HepG2 (cell line): Measurements from ENCODE around the gene PKM. TPM values are rescaled to one million over a fixed set of nuclear protein-coding genes. Genes with fewer than 3 reads are reported as not detected.

ENCODE experiments used
- ATAC-seq: fragments of 200-7000 bp; cut with Tn5 transposase; 3 replicates; pipeline ENCODE4 v1.9.1; 2020; ENCODE audit warnings: mild to moderate bottlenecking, moderate library complexity
- BruUV-seq: library from RNA; stranded (reverse); fragments of 400-500 nt; replicated peaks from 2 replicates; lab custom pipeline; 2021; lab: Mats Ljungman, UMichigan
- CTCF ChIA-PET: fragments of 300-600 bp; formaldehyde crosslinking; extraction: SDS; loops from one replicate; lab custom pipeline; 2021; ENCODE audit warnings: low total read pairs, inconsistent platforms, low intra/inter-chr PET ratio; lab: Yijun Ruan, JAX
- POLR2A ChIA-PET: fragments of 350-600 bp; sonication (Branson Sonifier 250); formaldehyde crosslinking; loops from one replicate; lab custom pipeline; 2020; ENCODE audit warnings: antibody characterized with exemption, inconsistent platforms; lab: Yijun Ruan, JAX
- DNase-seq: peaks from one replicate; pipeline ENCODE4 v3.0.0-alpha.2; 2015; ENCODE audit warnings: low spot score
- FAIRE-seq: peaks from 3 replicates; lab custom pipeline; 2011; peaks lifted over from hg19 to GRCh38; lab: Jason Lieb, UNC
- H2AFZ ChIP-seq: one replicate; pipeline ENCODE4 v1.6.1; 2011; ENCODE audit warnings: low read length, inconsistent platforms
- H3K27ac ChIP-seq: fragments of 300-600 bp; 3 replicates; pipeline ENCODE4 v1.8.0; 2011; ENCODE audit warnings: mixed run types, mild to moderate bottlenecking, mixed read lengths, low read length, inconsistent platforms; ENCODE audit not compliant: insufficient read depth; ENCODE audit errors: extremely low read length
- H3K27me3 ChIP-seq, 2 experiments: fragments of 200-600 bp in 1 of 2; 2 replicates in 1 of 2; 3 replicates in 1 of 2; pipeline versions ENCODE4 v1.6.0 to v1.8.0; 2011; ENCODE audit warnings: low read length in 2 of 2, mild to moderate bottlenecking in 2 of 2, moderate library complexity in 2 of 2, inconsistent platforms in 1 of 2; ENCODE audit not compliant: insufficient read depth in 2 of 2, control insufficient read depth in 1 of 2
- H3K36me3 ChIP-seq, 2 experiments: fragments of 200-600 bp in 1 of 2; replicated peaks in 1 of 2; 2 replicates in 1 of 2; 3 replicates in 1 of 2; pipeline versions ENCODE4 v1.5.1 to v1.8.0; 2011; ENCODE audit warnings: low read length in 2 of 2, inconsistent platforms in 1 of 2; ENCODE audit not compliant: insufficient read depth in 2 of 2, control insufficient read depth in 1 of 2
- H3K4me1 ChIP-seq: 2 replicates; pipeline ENCODE4 v1.5.1; 2012; ENCODE audit warnings: low read length, inconsistent platforms; ENCODE audit not compliant: insufficient read depth
- H3K4me2 ChIP-seq: 2 replicates; pipeline ENCODE4 v1.6.0; 2011; ENCODE audit warnings: low read depth, low read length, inconsistent platforms
- H3K4me3 ChIP-seq, 3 experiments: fragments of 200-600 bp in 1 of 3; sonication (generic), shearing (Covaris generic) in 1 of 3; replicated peaks in 1 of 3; 2 replicates each; pipeline ENCODE4 v1.5.1; 2011 to 2016; ENCODE audit warnings: low read length in 3 of 3, inconsistent platforms in 2 of 3, low read depth in 2 of 3, mild to moderate bottlenecking in 2 of 3, control low read depth in 1 of 3, mixed read lengths in 1 of 3; ENCODE audit not compliant: insufficient read depth in 1 of 3
- H3K79me2 ChIP-seq: one replicate; pipeline ENCODE4 v1.6.1; 2011; ENCODE audit warnings: low read length, inconsistent platforms; ENCODE audit not compliant: insufficient read depth
- H3K9ac ChIP-seq: 2 replicates; pipeline ENCODE4 v1.6.0; 2011; ENCODE audit warnings: mild to moderate bottlenecking, low read depth, low read length, inconsistent platforms; ENCODE audit not compliant: insufficient read depth
- H3K9me3 ChIP-seq: 2 replicates; pipeline ENCODE4 v1.5.1; 2012; ENCODE audit warnings: mild to moderate bottlenecking, low read length
- H4K20me1 ChIP-seq: 2 replicates; pipeline ENCODE4 v1.6.0; 2011; ENCODE audit warnings: inconsistent platforms, mild to moderate bottlenecking, low read length, moderate library complexity; ENCODE audit not compliant: insufficient read depth
- WGBS: methylation state at CpG from one replicate; pipeline ENCODE4 v1.1.6; 2017; ENCODE audit warnings: low lambda C conversion rate; 5-methylcytosine and 5-hydroxymethylcytosine counted together
- in situ Hi-C: cut with HindIII; loops from 2 replicates; pipeline ENCODE4 v1.10.0; 2017; ENCODE audit warnings: low pct_unique_long_range_greater_than_20kb; ENCODE audit not compliant: extremely low pct_ligation_motif_present
- intact Hi-C: fragments of 100-400 bp; cut with micrococcal nuclease; formaldehyde crosslinking; loops from one replicate; pipeline ENCODE4 v1.10.0; 2022; ENCODE audit not compliant: unreplicated experiment
- polyA plus RNA-seq, 8 experiments: library from polyadenylated mRNA; depleted of rRNA in 3 of 8; stranded (reverse) in 7 of 8; unstranded in 1 of 8; fragments of >200 nt; fragmentation: Illumina TruSeq in 4 of 8; extraction: Trizol in 4 of 8; gene quantifications; 2 replicates each; pipeline versions ENCODE4 v1.2.1 to v1.2.3, GENCODE V29; 2011 to 2016; ENCODE audit warnings: low read depth in 4 of 8, missing spikeins in 1 of 8, mixed read lengths in 1 of 8; ENCODE audit not compliant: insufficient read depth in 1 of 8
- total RNA-seq, 5 experiments: library from RNA; depleted of rRNA; stranded (reverse); fragments of >200 nt; fragmentation: Illumina TruSeq; extraction: Trizol; gene quantifications; 2 replicates each; pipeline ENCODE4 v1.2.3, GENCODE V29; 2016; ENCODE audit warnings: low read depth in 1 of 5
- TF ChIP-seq, protein P1 (sequence below): fragments of 450-650 bp; IDR thresholded peaks from 2 replicates; pipeline ENCODE4 v1.6.1; 2017
- TF ChIP-seq, protein P2 (sequence below): sonication (generic); formaldehyde crosslinking; IDR thresholded peaks from 2 replicates; pipeline ENCODE4 v1.4.0; 2020; ENCODE audit warnings: missing genetic modification reagents

The PKM gene
- total and polyA plus RNA-seq, 2 of the 13 experiments (the other 11 are each of a cell fraction or from before 2014, with no cell fraction given) = 488 to 780 TPM

DNA sequence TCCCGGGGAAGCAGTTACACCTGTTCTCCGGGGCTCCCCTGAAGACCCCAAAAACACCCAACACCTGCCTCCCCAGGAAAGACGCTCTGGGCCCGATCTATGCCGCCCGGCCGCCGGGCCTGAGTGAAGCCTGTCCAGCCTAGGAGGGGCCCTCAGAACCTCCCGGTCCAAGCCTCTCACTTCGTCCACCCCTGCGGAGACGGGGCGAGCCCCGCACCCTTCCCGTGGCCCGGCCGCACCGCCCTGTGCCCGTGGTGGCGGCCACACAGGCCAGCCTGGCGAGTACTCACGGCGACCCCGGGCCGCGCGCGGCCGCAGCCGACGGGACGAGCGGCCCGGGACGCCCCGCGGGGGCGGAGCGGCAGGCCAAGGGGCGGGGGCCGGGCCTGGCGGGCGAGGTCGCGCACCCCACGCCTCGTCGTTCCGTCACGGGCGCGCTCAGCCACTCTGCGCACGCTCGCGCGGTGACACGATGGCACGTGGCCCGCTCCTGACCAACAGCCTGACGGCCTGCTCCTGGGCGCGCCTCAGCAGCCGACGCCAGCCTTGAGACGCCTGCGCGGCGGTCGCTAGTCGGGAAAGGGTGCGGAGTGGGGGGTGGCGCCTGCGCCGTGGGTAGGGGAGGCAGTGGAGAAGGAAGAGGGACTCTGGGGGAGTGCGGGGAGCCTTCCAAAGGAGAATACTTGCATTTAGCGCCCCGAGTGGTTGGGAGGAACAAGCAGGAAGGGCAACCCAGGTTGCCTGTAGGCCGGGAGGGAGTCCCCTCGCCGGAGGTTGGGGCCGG, 41.4 kb upstream of the PKM start, which contains the start of gene PARP6:
PARP6 (minus strand) TSS at position 342 of the 784 bp plus-strand sequence. CDS start 5,077 bp downstream, outside the sequence.
- CTCF ChIA-PET = no interaction called here
- Histone ChIP-seq H3K79me2 (no peaks in the 10 kb centered on the region), H3K9ac (no peak within 1 kb of the TSS), H3K4me2 (no peak within 1 kb of the TSS), H3K27me3 (peaks cover 0 to 2% of the 10 kb centered on the region in 2 experiments; a peak in 2 of 5 replicates), H4K20me1 (no peaks in the 10 kb centered on the region), H3K4me1 (no peaks in the 10 kb centered on the region), H3K4me3 (no peak within 1 kb of the TSS), H3K9me3 (no peaks in the 10 kb centered on the region), H2AFZ (no peak within 1 kb of the TSS), H3K27ac (no peak within 1 kb of the TSS), H3K36me3 (no peaks in the 10 kb centered on the region)
- POLR2A ChIA-PET = no interaction called here
- intact Hi-C loops = no loop called here
- no peak for FAIRE-seq
- TF ChIP-seq, protein P1, sequence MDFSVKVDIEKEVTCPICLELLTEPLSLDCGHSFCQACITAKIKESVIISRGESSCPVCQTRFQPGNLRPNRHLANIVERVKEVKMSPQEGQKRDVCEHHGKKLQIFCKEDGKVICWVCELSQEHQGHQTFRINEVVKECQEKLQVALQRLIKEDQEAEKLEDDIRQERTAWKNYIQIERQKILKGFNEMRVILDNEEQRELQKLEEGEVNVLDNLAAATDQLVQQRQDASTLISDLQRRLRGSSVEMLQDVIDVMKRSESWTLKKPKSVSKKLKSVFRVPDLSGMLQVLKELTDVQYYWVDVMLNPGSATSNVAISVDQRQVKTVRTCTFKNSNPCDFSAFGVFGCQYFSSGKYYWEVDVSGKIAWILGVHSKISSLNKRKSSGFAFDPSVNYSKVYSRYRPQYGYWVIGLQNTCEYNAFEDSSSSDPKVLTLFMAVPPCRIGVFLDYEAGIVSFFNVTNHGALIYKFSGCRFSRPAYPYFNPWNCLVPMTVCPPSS = no peak
- TF ChIP-seq, protein P2, sequence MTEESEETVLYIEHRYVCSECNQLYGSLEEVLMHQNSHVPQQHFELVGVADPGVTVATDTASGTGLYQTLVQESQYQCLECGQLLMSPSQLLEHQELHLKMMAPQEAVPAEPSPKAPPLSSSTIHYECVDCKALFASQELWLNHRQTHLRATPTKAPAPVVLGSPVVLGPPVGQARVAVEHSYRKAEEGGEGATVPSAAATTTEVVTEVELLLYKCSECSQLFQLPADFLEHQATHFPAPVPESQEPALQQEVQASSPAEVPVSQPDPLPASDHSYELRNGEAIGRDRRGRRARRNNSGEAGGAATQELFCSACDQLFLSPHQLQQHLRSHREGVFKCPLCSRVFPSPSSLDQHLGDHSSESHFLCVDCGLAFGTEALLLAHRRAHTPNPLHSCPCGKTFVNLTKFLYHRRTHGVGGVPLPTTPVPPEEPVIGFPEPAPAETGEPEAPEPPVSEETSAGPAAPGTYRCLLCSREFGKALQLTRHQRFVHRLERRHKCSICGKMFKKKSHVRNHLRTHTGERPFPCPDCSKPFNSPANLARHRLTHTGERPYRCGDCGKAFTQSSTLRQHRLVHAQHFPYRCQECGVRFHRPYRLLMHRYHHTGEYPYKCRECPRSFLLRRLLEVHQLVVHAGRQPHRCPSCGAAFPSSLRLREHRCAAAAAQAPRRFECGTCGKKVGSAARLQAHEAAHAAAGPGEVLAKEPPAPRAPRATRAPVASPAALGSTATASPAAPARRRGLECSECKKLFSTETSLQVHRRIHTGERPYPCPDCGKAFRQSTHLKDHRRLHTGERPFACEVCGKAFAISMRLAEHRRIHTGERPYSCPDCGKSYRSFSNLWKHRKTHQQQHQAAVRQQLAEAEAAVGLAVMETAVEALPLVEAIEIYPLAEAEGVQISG (CRISPR knock-in tag) = 0 out of 2 replicates have a peak, but pooled peaks have one; percentile 26
- in situ Hi-C loops = no loop called here
- no peak for ATAC-seq
- 84% methylated on average over 31 of the region's 82 CpGs for WGBS
- no TSS peak for BruUV-seq
- no peak for DNase-seq
